Neural cell (in vitro differentiated cells): ENCODE results near the gene PTTG1IP2. TPM values are rescaled to one million over a fixed set of nuclear protein-coding genes. Genes with fewer than 3 reads are reported as not detected.
"Not testable (repeated sequence)": the region's sequence is repeated elsewhere in the genome, so short reads cannot be mapped to it uniquely, and the experiment has no call there.

Source experiments
- H2AFZ ChIP-seq: fragments of 200-600, 300-800 bp; sonication (generic), shearing (Covaris generic); 2 replicates; pipeline ENCODE4 v1.6.0; 2014; ENCODE audit warnings: low read depth, mild to moderate bottlenecking, antibody characterized with exemption, low read length, moderate library complexity
- H3F3A ChIP-seq: fragments of 200-600 bp; shearing (Covaris generic); 2 replicates; pipeline ENCODE4 v1.6.1; 2016; ENCODE audit warnings: mild to moderate bottlenecking, moderate library complexity, mixed read lengths, antibody characterized with exemption, low read length; ENCODE audit not compliant: insufficient read depth, poor library complexity, severe bottlenecking
- H3K27ac ChIP-seq: fragments of 200-600, 300-800 bp; sonication (generic), shearing (Covaris generic); 2 replicates; pipeline ENCODE4 v1.5.1; 2014; ENCODE audit warnings: mild to moderate bottlenecking, low read length, moderate library complexity
- H3K27me3 ChIP-seq: fragments of 300-800, 200-600 bp; sonication (generic), shearing (Covaris generic); 2 replicates; pipeline ENCODE4 v1.6.0; 2014; ENCODE audit warnings: mild to moderate bottlenecking, low read depth, low read length, moderate library complexity; ENCODE audit not compliant: insufficient read depth
- H3K36me3 ChIP-seq: fragments of 300-800, 200-600 bp; sonication (generic), shearing (Covaris generic); 2 replicates; pipeline ENCODE4 v1.5.1; 2014; ENCODE audit warnings: mild to moderate bottlenecking, antibody characterized with exemption, low read length, moderate library complexity; ENCODE audit not compliant: insufficient read depth
- H3K4me2 ChIP-seq: fragments of 300-800, 200-600 bp; sonication (generic), shearing (Covaris generic); 2 replicates; pipeline ENCODE4 v1.6.0; 2014; ENCODE audit warnings: mild to moderate bottlenecking, low read length
- H3K4me3 ChIP-seq: fragments of 300-800, 200-600 bp; sonication (generic), shearing (Covaris generic); 2 replicates; pipeline ENCODE4 v1.5.1; 2014; ENCODE audit warnings: mild to moderate bottlenecking, low read length, moderate library complexity
- H3K79me2 ChIP-seq: fragments of 200-600 bp; shearing (Covaris generic); replicated peaks from 2 replicates; pipeline ENCODE4 v1.6.0; 2014; ENCODE audit warnings: mild to moderate bottlenecking, low read length, moderate library complexity; ENCODE audit not compliant: insufficient read depth
- H3K9ac ChIP-seq: fragments of 300-800, 200-600 bp; sonication (generic), shearing (Covaris generic); 2 replicates; pipeline ENCODE4 v1.6.1; 2016; ENCODE audit warnings: mild to moderate bottlenecking, low read length, mixed read lengths
- H3K9me2 ChIP-seq: fragments of 200-600 bp; shearing (Covaris generic); 2 replicates; pipeline ENCODE4 v1.6.1; 2016; ENCODE audit warnings: mild to moderate bottlenecking, low read length, mixed read lengths; ENCODE audit not compliant: insufficient read depth
- H3K9me3 ChIP-seq: fragments of 200-600, 300-800 bp; sonication (generic), shearing (Covaris generic); 2 replicates; pipeline ENCODE4 v1.6.1; 2016; ENCODE audit warnings: mild to moderate bottlenecking, mixed run types, low read length, moderate library complexity, mixed read lengths
- H4K20me1 ChIP-seq: fragments of 200-600 bp; shearing (Covaris generic); 2 replicates; pipeline ENCODE4 v1.6.1; 2016; ENCODE audit warnings: mild to moderate bottlenecking, mixed run types; ENCODE audit not compliant: insufficient read depth
- EP300 ChIP-seq: fragments of 450-650 bp; conservative IDR thresholded peaks from 2 replicates; pipeline ENCODE4 v1.6.1; 2014; ENCODE audit warnings: antibody characterized with exemption, mild to moderate bottlenecking, moderate library complexity; ENCODE audit not compliant: poor library complexity, severe bottlenecking
- EZH2 ChIP-seq: fragments of 200-600, 300-800 bp; shearing (Covaris generic), sonication (generic); IDR thresholded peaks from 2 replicates; pipeline ENCODE4 v1.6.1; 2014; ENCODE audit warnings: antibody characterized with exemption, low read length, borderline replicate concordance, mild to moderate bottlenecking; ENCODE audit not compliant: insufficient read depth, poor library complexity, severe bottlenecking
- MXI1 ChIP-seq: fragments of 450-650 bp; conservative IDR thresholded peaks from 2 replicates; pipeline ENCODE4 v1.6.1; 2014; ENCODE audit warnings: antibody characterized with exemption, mild to moderate bottlenecking; ENCODE audit not compliant: poor library complexity, severe bottlenecking
- POLR2AphosphoS5 ChIP-seq: IDR thresholded peaks from 2 replicates; pipeline ENCODE4 v1.6.1; 2012
- RAD21 ChIP-seq: fragments of 450-650 bp; conservative IDR thresholded peaks from 2 replicates; pipeline ENCODE4 v1.6.1; 2014; ENCODE audit warnings: antibody characterized with exemption, mild to moderate bottlenecking, moderate library complexity
- SMC3 ChIP-seq: fragments of 450-650 bp; conservative IDR thresholded peaks from 2 replicates; pipeline ENCODE4 v1.6.1; 2014; ENCODE audit warnings: antibody characterized with exemption, mild to moderate bottlenecking, moderate library complexity; ENCODE audit not compliant: poor library complexity
- TAF1 ChIP-seq: IDR thresholded peaks from 2 replicates; pipeline ENCODE4 v1.6.1; 2012; ENCODE audit warnings: low read depth
- polyA plus RNA-seq: library from polyadenylated mRNA; depleted of rRNA; stranded (reverse); fragments of >200 nt; gene quantifications from 2 replicates; pipeline ENCODE4 v1.2.3, GENCODE V29; 2014
- TF ChIP-seq, protein P1 (sequence below): IDR thresholded peaks from 2 replicates; pipeline ENCODE4 v1.6.1; 2012; ENCODE audit warnings: borderline replicate concordance
- TF ChIP-seq, protein P2 (sequence below): fragments of 450-650 bp; IDR thresholded peaks from 2 replicates; pipeline ENCODE4 v1.5.1; 2014; ENCODE audit warnings: antibody characterized with exemption, mild to moderate bottlenecking, moderate library complexity; ENCODE audit not compliant: poor library complexity, severe bottlenecking

PTTG1IP2 gene
- polyA plus RNA-seq, 1 donor from 2014 or later, result not detected

DNA sequence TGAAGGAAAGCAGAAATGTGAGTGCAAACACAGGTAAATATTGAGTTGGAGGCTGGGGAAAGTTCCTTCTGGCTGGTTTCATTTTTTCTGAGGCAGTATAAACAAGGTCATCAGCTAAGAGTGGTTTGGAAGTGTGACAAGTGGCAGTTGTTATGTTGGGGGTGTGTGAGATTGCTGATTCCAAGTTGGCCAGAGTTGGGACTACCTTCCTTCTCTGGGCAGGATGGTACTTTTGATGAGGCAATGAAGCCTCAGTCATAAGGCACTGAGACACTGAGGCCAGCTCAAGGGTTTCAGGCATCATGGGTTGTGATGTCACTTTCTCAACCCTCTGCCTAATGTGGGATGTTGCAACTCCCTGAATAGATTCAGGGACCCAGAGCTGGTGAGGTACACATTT is 8.2 kb upstream of the PTTG1IP2 start:
- Histone ChIP-seq H3K36me3 (no peaks in the 10 kb centered on the region), H3F3A (no peaks in the 10 kb centered on the region), H3K4me2 (no peak overlapping the region), H4K20me1 (no peaks in the 10 kb centered on the region), H3K27me3 (no peaks in the 10 kb centered on the region), H2AFZ (no peak overlapping the region), H3K9me2 (no peaks in the 10 kb centered on the region), H3K4me3 (no peak overlapping the region), H3K9ac (no peak overlapping the region), H3K27ac (no peak overlapping the region), H3K79me2 (no peaks in the 10 kb centered on the region), H3K9me3 (peaks cover 7% of the 10 kb centered on the region)
- TF ChIP-seq, protein P1, sequence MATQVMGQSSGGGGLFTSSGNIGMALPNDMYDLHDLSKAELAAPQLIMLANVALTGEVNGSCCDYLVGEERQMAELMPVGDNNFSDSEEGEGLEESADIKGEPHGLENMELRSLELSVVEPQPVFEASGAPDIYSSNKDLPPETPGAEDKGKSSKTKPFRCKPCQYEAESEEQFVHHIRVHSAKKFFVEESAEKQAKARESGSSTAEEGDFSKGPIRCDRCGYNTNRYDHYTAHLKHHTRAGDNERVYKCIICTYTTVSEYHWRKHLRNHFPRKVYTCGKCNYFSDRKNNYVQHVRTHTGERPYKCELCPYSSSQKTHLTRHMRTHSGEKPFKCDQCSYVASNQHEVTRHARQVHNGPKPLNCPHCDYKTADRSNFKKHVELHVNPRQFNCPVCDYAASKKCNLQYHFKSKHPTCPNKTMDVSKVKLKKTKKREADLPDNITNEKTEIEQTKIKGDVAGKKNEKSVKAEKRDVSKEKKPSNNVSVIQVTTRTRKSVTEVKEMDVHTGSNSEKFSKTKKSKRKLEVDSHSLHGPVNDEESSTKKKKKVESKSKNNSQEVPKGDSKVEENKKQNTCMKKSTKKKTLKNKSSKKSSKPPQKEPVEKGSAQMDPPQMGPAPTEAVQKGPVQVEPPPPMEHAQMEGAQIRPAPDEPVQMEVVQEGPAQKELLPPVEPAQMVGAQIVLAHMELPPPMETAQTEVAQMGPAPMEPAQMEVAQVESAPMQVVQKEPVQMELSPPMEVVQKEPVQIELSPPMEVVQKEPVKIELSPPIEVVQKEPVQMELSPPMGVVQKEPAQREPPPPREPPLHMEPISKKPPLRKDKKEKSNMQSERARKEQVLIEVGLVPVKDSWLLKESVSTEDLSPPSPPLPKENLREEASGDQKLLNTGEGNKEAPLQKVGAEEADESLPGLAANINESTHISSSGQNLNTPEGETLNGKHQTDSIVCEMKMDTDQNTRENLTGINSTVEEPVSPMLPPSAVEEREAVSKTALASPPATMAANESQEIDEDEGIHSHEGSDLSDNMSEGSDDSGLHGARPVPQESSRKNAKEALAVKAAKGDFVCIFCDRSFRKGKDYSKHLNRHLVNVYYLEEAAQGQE, result no peak
- TF ChIP-seq POLR2AphosphoS5 (no peak), EZH2 (no peak), TAF1 (no peak), MXI1 (no peak), RAD21 (no peak), SMC3 (no peak), EP300 (no peak)
- TF ChIP-seq, protein P2, sequence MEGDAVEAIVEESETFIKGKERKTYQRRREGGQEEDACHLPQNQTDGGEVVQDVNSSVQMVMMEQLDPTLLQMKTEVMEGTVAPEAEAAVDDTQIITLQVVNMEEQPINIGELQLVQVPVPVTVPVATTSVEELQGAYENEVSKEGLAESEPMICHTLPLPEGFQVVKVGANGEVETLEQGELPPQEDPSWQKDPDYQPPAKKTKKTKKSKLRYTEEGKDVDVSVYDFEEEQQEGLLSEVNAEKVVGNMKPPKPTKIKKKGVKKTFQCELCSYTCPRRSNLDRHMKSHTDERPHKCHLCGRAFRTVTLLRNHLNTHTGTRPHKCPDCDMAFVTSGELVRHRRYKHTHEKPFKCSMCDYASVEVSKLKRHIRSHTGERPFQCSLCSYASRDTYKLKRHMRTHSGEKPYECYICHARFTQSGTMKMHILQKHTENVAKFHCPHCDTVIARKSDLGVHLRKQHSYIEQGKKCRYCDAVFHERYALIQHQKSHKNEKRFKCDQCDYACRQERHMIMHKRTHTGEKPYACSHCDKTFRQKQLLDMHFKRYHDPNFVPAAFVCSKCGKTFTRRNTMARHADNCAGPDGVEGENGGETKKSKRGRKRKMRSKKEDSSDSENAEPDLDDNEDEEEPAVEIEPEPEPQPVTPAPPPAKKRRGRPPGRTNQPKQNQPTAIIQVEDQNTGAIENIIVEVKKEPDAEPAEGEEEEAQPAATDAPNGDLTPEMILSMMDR, result no peak

DNA sequence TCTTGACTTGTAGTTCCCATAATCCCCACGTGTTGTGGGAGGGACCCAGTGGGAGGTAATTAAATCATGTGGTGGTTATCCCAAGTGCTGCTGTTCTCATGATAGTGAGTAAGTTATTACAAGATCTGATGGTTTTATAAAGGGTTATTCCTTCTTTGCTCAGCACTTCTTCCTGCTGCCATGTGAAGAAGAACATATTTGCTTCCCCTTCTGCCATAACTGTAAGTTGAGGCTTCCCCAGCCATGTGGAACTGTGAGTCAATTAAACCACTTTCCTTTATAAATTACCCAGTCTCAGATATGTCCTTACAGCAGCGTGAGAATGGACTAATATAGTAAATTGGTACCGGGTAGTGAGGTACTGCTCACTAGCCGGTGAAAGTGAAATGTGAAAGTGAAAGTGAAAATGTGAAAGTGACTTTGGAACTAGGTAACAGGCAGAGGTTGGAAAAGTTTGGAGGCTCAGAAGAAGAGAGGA is 6.2 kb upstream of the PTTG1IP2 start:
- H3K4me2 ChIP-seq, result not testable (repeated sequence)

DNA sequence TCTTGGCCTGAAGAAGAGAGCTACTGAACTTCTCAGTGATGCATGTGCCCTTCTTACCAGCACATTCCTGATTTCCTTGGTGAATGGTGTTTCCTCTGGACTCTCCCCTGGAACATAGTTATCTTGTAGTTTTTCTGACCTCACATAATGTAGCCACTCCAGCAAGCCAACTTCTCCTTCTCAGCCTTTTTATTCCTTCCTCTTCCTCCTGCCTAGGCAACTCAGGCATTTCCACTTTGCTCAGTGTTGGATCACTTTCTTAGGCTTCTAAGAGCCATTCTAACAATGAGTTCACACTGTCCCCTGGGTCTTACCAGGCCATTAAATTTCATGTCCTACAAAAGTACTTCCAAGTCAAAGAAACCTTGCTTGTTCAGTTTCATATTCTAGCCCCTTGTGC is 3.6 kb upstream of the PTTG1IP2 start:
- Histone ChIP-seq H3F3A (no peaks in the 10 kb centered on the region), H3K9ac (no peak overlapping the region), H4K20me1 (no peaks in the 10 kb centered on the region), H3K27ac (no peak overlapping the region), H3K36me3 (no peaks in the 10 kb centered on the region), H3K79me2 (no peaks in the 10 kb centered on the region), H3K27me3 (no peaks in the 10 kb centered on the region), H3K9me2 (no peaks in the 10 kb centered on the region), H3K9me3 (peaks cover 7% of the 10 kb centered on the region), H2AFZ (no peak overlapping the region), H3K4me2 (no peak overlapping the region), H3K4me3 (no peak overlapping the region)
- TF ChIP-seq MXI1 (no peak), EZH2 (no peak), EP300 (no peak), SMC3 (no peak), POLR2AphosphoS5 (no peak), RAD21 (no peak), TAF1 (no peak)
- TF ChIP-seq, protein P1, result no peak
- TF ChIP-seq, protein P2, result no peak

More for the DNA sequence above, 6.2 kb upstream of the PTTG1IP2 start:
- not testable (repeated sequence) for H3K79me2 ChIP-seq, H3F3A ChIP-seq, H3K9ac ChIP-seq, H3K9me3 ChIP-seq, H3K27me3 ChIP-seq, H2AFZ ChIP-seq, H3K9me2 ChIP-seq, H3K36me3 ChIP-seq, H3K4me3 ChIP-seq, H3K27ac ChIP-seq, H4K20me1 ChIP-seq
